CD4-positive, alpha-beta T cell treated with Interleukin-6 at 100 ng/mL for 8 hours (primary cell): ENCODE results near the gene HHIP.

ENCODE experiments used
- DNase-seq: peaks from one replicate; pipeline ENCODE4 v3.0.0-alpha.2; 2020; ENCODE audit warnings: mixed read lengths, low spot score

HHIP gene

GRCh38 chr4:144658015-144658567 is 12.1 kb downstream of the HHIP start:
- DNase-seq, result no peak

GRCh38 chr4:144658903-144659302 is 12.9 kb downstream of the HHIP start:
- no peak for DNase-seq

- no peak for DNase-seq
Observed at GRCh38 chr4:144659447-144659846, 13.5 kb downstream of the HHIP start.

- DNase-seq, result no peak
Observed at GRCh38 chr4:144663834-144664475, 18.0 kb downstream of the HHIP start.

GRCh38 chr4:144666539-144667175 is 20.7 kb downstream of the HHIP start:
- no peak for DNase-seq

- no peak for DNase-seq
Observed at GRCh38 chr4:144667500-144667899, 21.5 kb downstream of the HHIP start.

GRCh38 chr4:144670776-144671175 is 24.8 kb downstream of the HHIP start:
- DNase-seq, result no peak

- no peak for DNase-seq
Observed at GRCh38 chr4:144674711-144675110, 28.8 kb downstream of the HHIP start.

GRCh38 chr4:144681806-144682205 is 35.9 kb downstream of the HHIP start:
- DNase-seq, result no peak

GRCh38 chr4:144683516-144683915 is 37.6 kb downstream of the HHIP start:
- no peak for DNase-seq

GRCh38 chr4:144685911-144686310 is 40.0 kb downstream of the HHIP start:
- DNase-seq, result no peak

- DNase-seq, result no peak
Observed at GRCh38 chr4:144686921-144687320, 41.0 kb downstream of the HHIP start.

- no peak for DNase-seq
Observed at GRCh38 chr4:144687466-144687865, 41.5 kb downstream of the HHIP start.

GRCh38 chr4:144688035-144688569 is 42.1 kb downstream of the HHIP start:
- DNase-seq, result no peak

- DNase-seq, result no peak
Observed at GRCh38 chr4:144689125-144689524, 43.2 kb downstream of the HHIP start.

- DNase-seq, result no peak
Observed at GRCh38 chr4:144695721-144696120, 49.8 kb downstream of the HHIP start.

- no peak for DNase-seq
Observed at GRCh38 chr4:144696376-144696775, 50.4 kb downstream of the HHIP start.

GRCh38 chr4:144699565-144699964 is 53.6 kb downstream of the HHIP start:
- no peak for DNase-seq

- no peak for DNase-seq
Observed at GRCh38 chr4:144701683-144702233, 55.8 kb downstream of the HHIP start.

- DNase-seq, result no peak
Observed at GRCh38 chr4:144703494-144703893, 57.5 kb downstream of the HHIP start.

GRCh38 chr4:144705601-144706590 is 59.9 kb downstream of the HHIP start:
- DNase-seq, result no peak

- no peak for DNase-seq
Observed at GRCh38 chr4:144709159-144709558, 63.2 kb downstream of the HHIP start.
